Measurements from ENCODE around the gene NKG7. TPM values are rescaled to one million over a fixed set of nuclear protein-coding genes. Genes with fewer than 3 reads are reported as not detected.

The NKG7 gene
- total and polyA plus RNA-seq, 3 donors from 2014 or later = 0.63 to 8.7 TPM; not detected in 1

DNA sequence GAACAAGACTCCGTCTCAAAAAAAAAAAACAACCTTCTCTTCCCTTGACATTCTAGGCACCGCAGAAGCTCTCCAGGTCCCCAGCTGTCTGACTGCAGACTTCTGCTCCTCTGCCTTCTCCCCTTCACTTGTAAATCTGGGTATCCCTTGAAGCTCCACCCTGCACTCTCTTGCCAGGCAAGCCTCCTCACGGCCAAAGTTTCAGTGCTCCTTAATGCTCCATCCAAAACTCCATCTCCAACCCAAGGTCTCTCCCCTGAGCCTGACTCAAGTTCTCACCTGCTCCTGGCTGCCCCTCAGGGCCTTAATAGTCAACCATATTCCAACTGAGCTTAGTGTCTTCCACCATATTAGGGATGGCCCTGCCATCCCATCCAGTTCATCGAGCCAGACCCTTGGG lies 2.2 kb downstream of the NKG7 start:
- intact Hi-C loops (cut with DNase I; ENCODE audit: low total_unique reads) = no loop called here

DNA sequence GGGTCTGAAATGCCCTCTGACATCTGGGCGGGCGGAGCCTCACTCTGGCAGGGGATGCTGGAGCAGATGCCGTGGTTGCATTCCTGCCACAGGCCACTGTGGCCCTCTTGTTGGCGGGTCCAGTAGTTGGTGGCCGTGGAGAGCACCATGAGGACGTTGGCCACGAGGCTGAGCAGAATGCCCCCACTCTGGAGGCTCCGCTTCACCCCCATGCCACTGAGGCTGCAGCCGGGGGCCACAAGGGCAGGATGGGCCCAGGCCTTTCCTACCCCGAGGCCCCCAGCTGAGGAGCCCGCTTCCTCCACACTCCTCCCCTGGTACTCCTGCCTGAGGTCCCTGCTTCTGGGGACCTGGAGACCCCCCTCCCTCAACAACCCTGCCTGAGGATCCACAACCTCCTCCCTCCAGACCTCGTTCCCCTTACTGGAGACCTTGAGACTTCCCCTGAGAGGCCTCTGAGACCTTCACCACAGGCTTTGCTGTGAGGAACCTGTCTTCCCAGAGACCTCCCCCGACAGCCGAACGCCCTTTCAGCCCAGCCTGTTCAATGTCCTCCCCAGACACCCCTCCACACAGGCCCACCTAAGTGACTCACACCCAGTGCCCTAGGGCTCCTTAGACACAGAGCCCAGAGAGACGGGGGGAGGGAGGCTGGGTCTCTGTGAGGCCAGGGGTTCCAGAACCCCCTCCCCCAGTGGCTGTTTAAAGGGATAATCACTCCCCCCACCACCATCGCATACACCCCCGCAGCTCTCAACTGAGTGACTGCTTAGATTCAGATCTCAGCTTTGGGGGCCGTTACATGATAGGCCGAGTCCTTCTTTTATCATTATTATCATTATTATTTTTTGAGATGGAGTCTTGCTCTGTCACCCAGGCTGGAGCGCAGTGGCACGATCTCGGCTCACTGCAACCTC lies 3.8 kb downstream of the NKG7 start, which contains the start of gene CLDND2:
TSS of gene CLDND2 (minus strand) at position 638 of the 917 bp plus-strand sequence. CDS start at position 212, 426 bp downstream.
- DNase-seq = no peak
- Histone ChIP-seq H3K9me3 (no peaks in the 10 kb centered on the region), H3K27ac (peak within 1 kb of the TSS; percentile 78 to 95), H3K36me3 (ENCODE audit: low read depth, missing control alignments) (no peaks in the 10 kb centered on the region), H3K27me3 (no peaks in the 10 kb centered on the region), H3K4me3 (peak within 1 kb of the TSS; percentile 69 to 74), H3K4me1 (peaks cover 14% of the 10 kb centered on the region)
- no peak for TF ChIP-seq POLR2A (IDR thresholded peaks at IDR 0.05)
- TF ChIP-seq, protein P1, sequence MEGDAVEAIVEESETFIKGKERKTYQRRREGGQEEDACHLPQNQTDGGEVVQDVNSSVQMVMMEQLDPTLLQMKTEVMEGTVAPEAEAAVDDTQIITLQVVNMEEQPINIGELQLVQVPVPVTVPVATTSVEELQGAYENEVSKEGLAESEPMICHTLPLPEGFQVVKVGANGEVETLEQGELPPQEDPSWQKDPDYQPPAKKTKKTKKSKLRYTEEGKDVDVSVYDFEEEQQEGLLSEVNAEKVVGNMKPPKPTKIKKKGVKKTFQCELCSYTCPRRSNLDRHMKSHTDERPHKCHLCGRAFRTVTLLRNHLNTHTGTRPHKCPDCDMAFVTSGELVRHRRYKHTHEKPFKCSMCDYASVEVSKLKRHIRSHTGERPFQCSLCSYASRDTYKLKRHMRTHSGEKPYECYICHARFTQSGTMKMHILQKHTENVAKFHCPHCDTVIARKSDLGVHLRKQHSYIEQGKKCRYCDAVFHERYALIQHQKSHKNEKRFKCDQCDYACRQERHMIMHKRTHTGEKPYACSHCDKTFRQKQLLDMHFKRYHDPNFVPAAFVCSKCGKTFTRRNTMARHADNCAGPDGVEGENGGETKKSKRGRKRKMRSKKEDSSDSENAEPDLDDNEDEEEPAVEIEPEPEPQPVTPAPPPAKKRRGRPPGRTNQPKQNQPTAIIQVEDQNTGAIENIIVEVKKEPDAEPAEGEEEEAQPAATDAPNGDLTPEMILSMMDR (IDR thresholded peaks at IDR 0.05) = no peak
- intact Hi-C loops (cut with DNase I; ENCODE audit: low total_unique reads) = no loop called here
- 44 to 62% methylated on average over 13 to 23 of the region's 23 CpGs for WGBS, 2 donors

More for the DNA sequence above, 2.2 kb downstream of the NKG7 start:
- TF ChIP-seq, protein P1 (IDR thresholded peaks at IDR 0.05) = no peak
- no peak for TF ChIP-seq POLR2A (IDR thresholded peaks at IDR 0.05)
- no peaks in the 10 kb centered on the region for H3K27me3 ChIP-seq
- WGBS, 2 donors = 69 to 79% methylated on average over 4 of the region's 4 CpGs
- H3K27ac ChIP-seq = no peak overlapping the region
- no peak for DNase-seq
- H3K4me1 ChIP-seq = peaks cover 5% of the 10 kb centered on the region
- no peaks in the 10 kb centered on the region for H3K36me3 ChIP-seq (ENCODE audit: low read depth, missing control alignments)
- no peak overlapping the region for H3K4me3 ChIP-seq
- no peaks in the 10 kb centered on the region for H3K9me3 ChIP-seq

DNA sequence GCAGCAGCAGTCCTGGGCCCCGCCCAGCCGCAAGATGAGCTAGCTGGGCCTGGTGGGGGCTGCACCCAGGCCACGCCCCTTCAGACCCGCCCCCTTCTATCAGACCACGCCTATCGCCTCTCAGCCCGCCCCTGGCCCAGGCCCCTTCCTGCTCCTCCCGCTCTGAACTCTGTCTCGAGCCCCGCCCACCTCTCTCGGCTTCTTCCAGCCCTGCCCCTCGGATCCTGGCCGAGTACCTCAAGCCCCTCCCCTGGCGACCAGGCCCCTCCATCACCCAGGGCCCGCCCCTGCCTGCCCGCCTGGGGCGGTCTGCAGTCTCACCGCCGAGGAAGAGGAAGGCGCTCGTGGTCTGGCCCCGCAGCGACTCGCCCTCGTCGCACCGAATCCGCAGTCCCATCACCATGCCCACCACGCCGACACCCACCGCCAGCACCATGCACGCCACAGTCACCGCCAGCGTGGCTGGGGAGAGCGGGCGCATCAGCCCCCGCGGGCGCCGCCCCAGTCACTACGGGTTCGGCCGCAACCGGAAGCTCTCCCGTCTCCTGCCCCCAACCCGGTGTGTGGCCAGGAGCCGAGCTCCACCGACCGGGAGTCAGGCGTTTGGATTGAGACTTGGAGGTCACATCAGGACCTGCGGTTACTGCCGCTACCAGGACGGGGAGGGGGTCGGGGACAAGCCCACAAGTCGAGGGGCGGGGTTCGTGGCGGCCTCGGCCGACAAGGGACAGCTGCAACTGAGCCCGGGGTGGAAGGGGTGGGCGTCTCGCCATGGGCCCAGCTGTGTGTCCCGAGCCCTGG lies 4.7 kb downstream of the NKG7 start:
- Histone ChIP-seq H3K4me3 (peak overlapping the region; percentile 69 to 74), H3K27me3 (no peaks in the 10 kb centered on the region), H3K27ac (peak overlapping the region; percentile 78 to 95), H3K36me3 (ENCODE audit: low read depth, missing control alignments) (no peaks in the 10 kb centered on the region), H3K4me1 (peaks cover 14% of the 10 kb centered on the region), H3K9me3 (no peaks in the 10 kb centered on the region)
- peak; percentile 100 for DNase-seq
- 0 to 1% methylated on average over 3 to 47 of the region's 64 CpGs for WGBS, 2 donors
- intact Hi-C loops (cut with DNase I; ENCODE audit: low total_unique reads) = no loop called here
- TF ChIP-seq POLR2A (IDR thresholded peaks at IDR 0.05) = no peak
- TF ChIP-seq, protein P1 (IDR thresholded peaks at IDR 0.05) = peak in 1 of 3 experiments; percentile 8

DNA sequence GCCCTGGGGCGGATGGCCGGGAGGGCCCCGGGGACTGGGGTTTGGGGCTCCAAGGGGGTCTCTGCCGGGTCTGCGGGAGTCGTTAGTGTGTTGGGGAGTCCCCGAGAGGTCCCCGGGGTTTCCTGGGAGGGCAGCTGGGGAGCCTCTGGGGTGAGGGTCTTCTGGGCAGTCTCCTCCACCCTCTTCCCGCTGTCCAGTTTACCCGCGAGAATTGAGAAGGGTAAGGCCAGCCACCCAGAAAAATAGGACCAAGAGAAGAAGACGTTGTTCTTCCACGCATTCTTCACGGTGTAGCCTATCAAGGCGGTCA lies 5.2 kb downstream of the NKG7 start:
- H3K27me3 ChIP-seq = no peaks in the 10 kb centered on the region
- intact Hi-C loops (cut with DNase I; ENCODE audit: low total_unique reads) = no loop called here
- no peaks in the 10 kb centered on the region for H3K9me3 ChIP-seq
- peak overlapping the region; percentile 87 to 95 for H3K27ac ChIP-seq
- peaks cover 14% of the 10 kb centered on the region for H3K4me1 ChIP-seq
- peak; percentile 21 for DNase-seq
- 0 to 1% methylated on average over 10 to 15 of the region's 15 CpGs for WGBS, 2 donors
- H3K4me3 ChIP-seq = peak overlapping the region; percentile 69 to 74
- no peaks in the 10 kb centered on the region for H3K36me3 ChIP-seq (ENCODE audit: low read depth, missing control alignments)
- TF ChIP-seq, protein P1 (IDR thresholded peaks at IDR 0.05) = no peak
- peak; percentile 91 for TF ChIP-seq POLR2A (IDR thresholded peaks at IDR 0.05)
